Ishikawa (cell line): Measurements from ENCODE around the gene CALCOCO1.

Experiments used
- CEBPB ChIP-seq: IDR thresholded peaks from 2 replicates; pipeline ENCODE4 v1.6.1; 2012
- EGR1 ChIP-seq: IDR thresholded peaks from 2 replicates; pipeline ENCODE4 v1.6.1; 2012
- EP300 ChIP-seq: IDR thresholded peaks from 2 replicates; pipeline ENCODE4 v1.6.1; 2012; ENCODE audit warnings: borderline replicate concordance
- FOXM1 ChIP-seq: IDR thresholded peaks from 2 replicates; pipeline ENCODE4 v1.6.1; 2012; ENCODE audit warnings: low read depth, borderline replicate concordance
- MAX ChIP-seq: IDR thresholded peaks from 2 replicates; pipeline ENCODE4 v1.6.1; 2012
- NFIC ChIP-seq: IDR thresholded peaks from 2 replicates; pipeline ENCODE4 v1.6.1; 2012
- RAD21 ChIP-seq: IDR thresholded peaks from 2 replicates; pipeline ENCODE4 v1.6.1; 2012; ENCODE audit warnings: low read depth
- TAF1 ChIP-seq: IDR thresholded peaks from 2 replicates; pipeline ENCODE4 v1.6.1; 2012; ENCODE audit warnings: low read depth, mild to moderate bottlenecking
- TCF12 ChIP-seq: IDR thresholded peaks from 2 replicates; pipeline ENCODE4 v1.6.1; 2012; ENCODE audit warnings: low read depth
- TEAD4 ChIP-seq: IDR thresholded peaks from 2 replicates; pipeline ENCODE4 v1.6.1; 2012
- USF1 ChIP-seq: IDR thresholded peaks from 2 replicates; pipeline ENCODE4 v1.6.1; 2012
- YY1 ChIP-seq: IDR thresholded peaks from 2 replicates; pipeline ENCODE4 v1.6.1; 2012; ENCODE audit warnings: low read depth
- TF ChIP-seq, protein P1 (sequence below): IDR thresholded peaks from 2 replicates; pipeline ENCODE4 v1.6.1; 2012; ENCODE audit warnings: low read depth, mild to moderate bottlenecking

DNA sequence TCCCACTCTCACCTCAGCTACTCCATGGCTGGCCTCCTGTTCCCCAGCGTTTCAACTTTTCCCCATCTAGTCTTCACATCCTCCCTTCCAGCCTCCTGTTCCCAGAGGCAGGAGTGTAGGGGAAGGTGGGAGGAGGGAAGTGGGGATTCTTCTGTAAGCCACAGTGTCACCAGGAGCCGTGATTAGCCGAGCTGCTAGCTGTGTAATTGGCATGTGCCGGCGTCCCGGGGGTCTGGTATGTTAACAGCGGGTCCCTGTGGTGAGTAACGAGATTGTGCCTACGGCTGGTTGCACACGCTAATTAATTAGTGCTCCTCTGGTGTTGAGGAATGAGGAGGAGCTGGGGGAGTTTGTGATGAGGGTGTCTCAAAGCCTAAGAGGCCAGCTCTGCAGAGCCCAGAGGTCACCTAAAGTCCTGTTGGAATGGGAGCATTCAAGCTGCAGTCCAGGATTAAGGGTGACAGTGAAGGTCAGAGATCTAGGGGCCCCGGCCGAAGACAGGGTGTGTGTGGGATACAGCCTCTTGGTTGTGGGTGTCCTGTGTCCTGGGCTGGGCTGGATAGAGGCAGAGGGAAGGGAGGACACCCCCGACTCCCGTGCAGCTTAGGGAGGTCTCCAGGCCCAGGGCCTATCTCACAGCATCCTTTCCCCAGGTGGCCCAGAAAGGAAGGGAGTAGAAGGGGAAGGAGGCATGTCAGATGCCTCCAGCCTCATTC, 10.0 kb upstream of the CALCOCO1 start:
- TF ChIP-seq TAF1 (no peak), YY1 (no peak), EGR1 (no peak), EP300 (no peak), USF1 (no peak), TEAD4 (peak; percentile 66), FOXM1 (no peak), TCF12 (0 out of 2 replicates have a peak, but pooled peaks have one; percentile 40), MAX (no peak), NFIC (no peak), RAD21 (no peak), CEBPB (no peak)
- TF ChIP-seq, protein P1, sequence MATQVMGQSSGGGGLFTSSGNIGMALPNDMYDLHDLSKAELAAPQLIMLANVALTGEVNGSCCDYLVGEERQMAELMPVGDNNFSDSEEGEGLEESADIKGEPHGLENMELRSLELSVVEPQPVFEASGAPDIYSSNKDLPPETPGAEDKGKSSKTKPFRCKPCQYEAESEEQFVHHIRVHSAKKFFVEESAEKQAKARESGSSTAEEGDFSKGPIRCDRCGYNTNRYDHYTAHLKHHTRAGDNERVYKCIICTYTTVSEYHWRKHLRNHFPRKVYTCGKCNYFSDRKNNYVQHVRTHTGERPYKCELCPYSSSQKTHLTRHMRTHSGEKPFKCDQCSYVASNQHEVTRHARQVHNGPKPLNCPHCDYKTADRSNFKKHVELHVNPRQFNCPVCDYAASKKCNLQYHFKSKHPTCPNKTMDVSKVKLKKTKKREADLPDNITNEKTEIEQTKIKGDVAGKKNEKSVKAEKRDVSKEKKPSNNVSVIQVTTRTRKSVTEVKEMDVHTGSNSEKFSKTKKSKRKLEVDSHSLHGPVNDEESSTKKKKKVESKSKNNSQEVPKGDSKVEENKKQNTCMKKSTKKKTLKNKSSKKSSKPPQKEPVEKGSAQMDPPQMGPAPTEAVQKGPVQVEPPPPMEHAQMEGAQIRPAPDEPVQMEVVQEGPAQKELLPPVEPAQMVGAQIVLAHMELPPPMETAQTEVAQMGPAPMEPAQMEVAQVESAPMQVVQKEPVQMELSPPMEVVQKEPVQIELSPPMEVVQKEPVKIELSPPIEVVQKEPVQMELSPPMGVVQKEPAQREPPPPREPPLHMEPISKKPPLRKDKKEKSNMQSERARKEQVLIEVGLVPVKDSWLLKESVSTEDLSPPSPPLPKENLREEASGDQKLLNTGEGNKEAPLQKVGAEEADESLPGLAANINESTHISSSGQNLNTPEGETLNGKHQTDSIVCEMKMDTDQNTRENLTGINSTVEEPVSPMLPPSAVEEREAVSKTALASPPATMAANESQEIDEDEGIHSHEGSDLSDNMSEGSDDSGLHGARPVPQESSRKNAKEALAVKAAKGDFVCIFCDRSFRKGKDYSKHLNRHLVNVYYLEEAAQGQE, result no peak
